Liver (tissue), 3 donors: ENCODE results near the gene GRK5.

Experiments
- EGR1 ChIP-seq, 2 donors: IDR thresholded peaks; 2 replicates each; pipeline ENCODE4 v1.6.1; 2016 to 2018; ENCODE audit warnings: antibody characterized with exemption in 2 of 2, low read depth in 2 of 2
- FOXA1 ChIP-seq: IDR thresholded peaks from 2 replicates; pipeline ENCODE4 v1.6.1; 2016; ENCODE audit warnings: antibody characterized with exemption
- GABPA ChIP-seq, 2 donors: IDR thresholded peaks in 1 of 2; conservative IDR thresholded peaks in 1 of 2; 2 replicates each; pipeline ENCODE4 v1.6.1; 2016; ENCODE audit warnings: antibody characterized with exemption in 2 of 2, mild to moderate bottlenecking in 1 of 2, moderate library complexity in 1 of 2
- HNF4A ChIP-seq, 2 donors: conservative IDR thresholded peaks; 2 replicates each; pipeline ENCODE4 v1.6.1; 2016; ENCODE audit warnings: antibody characterized with exemption in 2 of 2, mild to moderate bottlenecking in 2 of 2
- JUND ChIP-seq, 2 donors: IDR thresholded peaks; 2 replicates each; pipeline ENCODE4 v1.6.1; 2016; ENCODE audit warnings: antibody characterized with exemption in 2 of 2
- RAD21 ChIP-seq, 2 donors: IDR thresholded peaks; 2 replicates each; pipeline ENCODE4 v1.6.1; 2016; ENCODE audit warnings: antibody characterized with exemption in 2 of 2, mild to moderate bottlenecking in 2 of 2
- SP1 ChIP-seq: IDR thresholded peaks from 2 replicates; pipeline ENCODE4 v1.6.1; 2018; ENCODE audit warnings: antibody characterized with exemption, mild to moderate bottlenecking
- TAF1 ChIP-seq: conservative IDR thresholded peaks from 2 replicates; pipeline ENCODE4 v1.6.1; 2016; ENCODE audit warnings: antibody characterized with exemption, mild to moderate bottlenecking
- YY1 ChIP-seq: IDR thresholded peaks from 2 replicates; pipeline ENCODE4 v1.6.1; 2016; ENCODE audit warnings: antibody characterized with exemption, mild to moderate bottlenecking
- TF ChIP-seq, protein P1 (sequence below): IDR thresholded peaks from 2 replicates; pipeline ENCODE4 v1.6.1; 2016; ENCODE audit warnings: antibody characterized with exemption, mild to moderate bottlenecking
- TF ChIP-seq, protein P2 (sequence below): fragments of 150-350 bp; IDR thresholded peaks from 2 replicates; pipeline ENCODE4 v1.5.1; 2017; ENCODE audit warnings: improper control_type of control experiment, low read depth, low read length; ENCODE audit not compliant: missing input control
- TF ChIP-seq, protein P3 (sequence below): IDR thresholded peaks from 2 replicates; pipeline ENCODE4 v1.6.1; 2016; ENCODE audit warnings: antibody characterized with exemption
- TF ChIP-seq, protein P4 (sequence below): IDR thresholded peaks from 2 replicates; pipeline ENCODE4 v1.6.1; 2016; ENCODE audit warnings: antibody characterized with exemption
- TF ChIP-seq, protein P5 (sequence below): IDR thresholded peaks from 2 replicates; pipeline ENCODE4 v1.6.1; 2016; ENCODE audit warnings: antibody characterized with exemption
- donor health status: healthy.
- donor health status: healthy.

DNA sequence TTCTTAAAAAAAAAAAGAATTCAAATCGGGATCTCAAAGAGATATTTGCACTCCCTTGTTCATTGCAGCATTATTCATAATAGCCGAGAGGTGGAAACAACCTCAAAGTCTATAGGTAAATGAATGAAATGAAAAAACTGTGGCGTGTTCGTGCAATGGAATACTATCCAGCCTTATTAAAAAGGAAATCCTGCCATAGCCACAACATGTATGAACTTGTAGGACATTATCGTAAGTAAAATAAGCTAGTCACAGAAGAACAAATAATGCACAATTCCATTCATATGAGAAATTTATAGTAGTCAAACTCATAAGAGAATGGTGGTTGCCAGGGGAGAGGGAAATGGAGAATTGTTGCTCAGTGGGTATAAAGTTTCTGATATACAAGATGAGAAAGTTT, 37.9 kb downstream of the GRK5 start:
- TF ChIP-seq RAD21 (IDR thresholded peaks at IDR 0.05) (no peak), JUND (IDR thresholded peaks at IDR 0.05) (no peak), SP1 (no peak), FOXA1 (no peak), HNF4A (conservative IDR thresholded peaks at IDR 0.05) (no peak), YY1 (no peak), TAF1 (no peak), EGR1 (IDR thresholded peaks at IDR 0.05; ENCODE audit: low read depth in 2 of 2) (no peak), GABPA (IDR thresholded peaks at IDR 0.05 in 1 of 2, conservative IDR thresholded peaks at IDR 0.05 in 1 of 2) (no peak)
- TF ChIP-seq, protein P1, sequence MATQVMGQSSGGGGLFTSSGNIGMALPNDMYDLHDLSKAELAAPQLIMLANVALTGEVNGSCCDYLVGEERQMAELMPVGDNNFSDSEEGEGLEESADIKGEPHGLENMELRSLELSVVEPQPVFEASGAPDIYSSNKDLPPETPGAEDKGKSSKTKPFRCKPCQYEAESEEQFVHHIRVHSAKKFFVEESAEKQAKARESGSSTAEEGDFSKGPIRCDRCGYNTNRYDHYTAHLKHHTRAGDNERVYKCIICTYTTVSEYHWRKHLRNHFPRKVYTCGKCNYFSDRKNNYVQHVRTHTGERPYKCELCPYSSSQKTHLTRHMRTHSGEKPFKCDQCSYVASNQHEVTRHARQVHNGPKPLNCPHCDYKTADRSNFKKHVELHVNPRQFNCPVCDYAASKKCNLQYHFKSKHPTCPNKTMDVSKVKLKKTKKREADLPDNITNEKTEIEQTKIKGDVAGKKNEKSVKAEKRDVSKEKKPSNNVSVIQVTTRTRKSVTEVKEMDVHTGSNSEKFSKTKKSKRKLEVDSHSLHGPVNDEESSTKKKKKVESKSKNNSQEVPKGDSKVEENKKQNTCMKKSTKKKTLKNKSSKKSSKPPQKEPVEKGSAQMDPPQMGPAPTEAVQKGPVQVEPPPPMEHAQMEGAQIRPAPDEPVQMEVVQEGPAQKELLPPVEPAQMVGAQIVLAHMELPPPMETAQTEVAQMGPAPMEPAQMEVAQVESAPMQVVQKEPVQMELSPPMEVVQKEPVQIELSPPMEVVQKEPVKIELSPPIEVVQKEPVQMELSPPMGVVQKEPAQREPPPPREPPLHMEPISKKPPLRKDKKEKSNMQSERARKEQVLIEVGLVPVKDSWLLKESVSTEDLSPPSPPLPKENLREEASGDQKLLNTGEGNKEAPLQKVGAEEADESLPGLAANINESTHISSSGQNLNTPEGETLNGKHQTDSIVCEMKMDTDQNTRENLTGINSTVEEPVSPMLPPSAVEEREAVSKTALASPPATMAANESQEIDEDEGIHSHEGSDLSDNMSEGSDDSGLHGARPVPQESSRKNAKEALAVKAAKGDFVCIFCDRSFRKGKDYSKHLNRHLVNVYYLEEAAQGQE, result no peak
- TF ChIP-seq, protein P2, sequence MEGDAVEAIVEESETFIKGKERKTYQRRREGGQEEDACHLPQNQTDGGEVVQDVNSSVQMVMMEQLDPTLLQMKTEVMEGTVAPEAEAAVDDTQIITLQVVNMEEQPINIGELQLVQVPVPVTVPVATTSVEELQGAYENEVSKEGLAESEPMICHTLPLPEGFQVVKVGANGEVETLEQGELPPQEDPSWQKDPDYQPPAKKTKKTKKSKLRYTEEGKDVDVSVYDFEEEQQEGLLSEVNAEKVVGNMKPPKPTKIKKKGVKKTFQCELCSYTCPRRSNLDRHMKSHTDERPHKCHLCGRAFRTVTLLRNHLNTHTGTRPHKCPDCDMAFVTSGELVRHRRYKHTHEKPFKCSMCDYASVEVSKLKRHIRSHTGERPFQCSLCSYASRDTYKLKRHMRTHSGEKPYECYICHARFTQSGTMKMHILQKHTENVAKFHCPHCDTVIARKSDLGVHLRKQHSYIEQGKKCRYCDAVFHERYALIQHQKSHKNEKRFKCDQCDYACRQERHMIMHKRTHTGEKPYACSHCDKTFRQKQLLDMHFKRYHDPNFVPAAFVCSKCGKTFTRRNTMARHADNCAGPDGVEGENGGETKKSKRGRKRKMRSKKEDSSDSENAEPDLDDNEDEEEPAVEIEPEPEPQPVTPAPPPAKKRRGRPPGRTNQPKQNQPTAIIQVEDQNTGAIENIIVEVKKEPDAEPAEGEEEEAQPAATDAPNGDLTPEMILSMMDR, result no peak
- TF ChIP-seq, protein P3, sequence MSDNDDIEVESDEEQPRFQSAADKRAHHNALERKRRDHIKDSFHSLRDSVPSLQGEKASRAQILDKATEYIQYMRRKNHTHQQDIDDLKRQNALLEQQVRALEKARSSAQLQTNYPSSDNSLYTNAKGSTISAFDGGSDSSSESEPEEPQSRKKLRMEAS, result no peak
- TF ChIP-seq, protein P4, sequence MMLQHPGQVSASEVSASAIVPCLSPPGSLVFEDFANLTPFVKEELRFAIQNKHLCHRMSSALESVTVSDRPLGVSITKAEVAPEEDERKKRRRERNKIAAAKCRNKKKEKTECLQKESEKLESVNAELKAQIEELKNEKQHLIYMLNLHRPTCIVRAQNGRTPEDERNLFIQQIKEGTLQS, result no peak
- TF ChIP-seq, protein P5, sequence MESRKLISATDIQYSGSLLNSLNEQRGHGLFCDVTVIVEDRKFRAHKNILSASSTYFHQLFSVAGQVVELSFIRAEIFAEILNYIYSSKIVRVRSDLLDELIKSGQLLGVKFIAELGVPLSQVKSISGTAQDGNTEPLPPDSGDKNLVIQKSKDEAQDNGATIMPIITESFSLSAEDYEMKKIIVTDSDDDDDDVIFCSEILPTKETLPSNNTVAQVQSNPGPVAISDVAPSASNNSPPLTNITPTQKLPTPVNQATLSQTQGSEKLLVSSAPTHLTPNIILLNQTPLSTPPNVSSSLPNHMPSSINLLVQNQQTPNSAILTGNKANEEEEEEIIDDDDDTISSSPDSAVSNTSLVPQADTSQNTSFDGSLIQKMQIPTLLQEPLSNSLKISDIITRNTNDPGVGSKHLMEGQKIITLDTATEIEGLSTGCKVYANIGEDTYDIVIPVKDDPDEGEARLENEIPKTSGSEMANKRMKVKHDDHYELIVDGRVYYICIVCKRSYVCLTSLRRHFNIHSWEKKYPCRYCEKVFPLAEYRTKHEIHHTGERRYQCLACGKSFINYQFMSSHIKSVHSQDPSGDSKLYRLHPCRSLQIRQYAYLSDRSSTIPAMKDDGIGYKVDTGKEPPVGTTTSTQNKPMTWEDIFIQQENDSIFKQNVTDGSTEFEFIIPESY, result no peak
